Measurements from ENCODE around the gene SURF2.
"Not testable (repeated sequence)": the region's sequence is repeated elsewhere in the genome, so short reads cannot be mapped to it uniquely, and the experiment has no call there.

The SURF2 gene

DNA sequence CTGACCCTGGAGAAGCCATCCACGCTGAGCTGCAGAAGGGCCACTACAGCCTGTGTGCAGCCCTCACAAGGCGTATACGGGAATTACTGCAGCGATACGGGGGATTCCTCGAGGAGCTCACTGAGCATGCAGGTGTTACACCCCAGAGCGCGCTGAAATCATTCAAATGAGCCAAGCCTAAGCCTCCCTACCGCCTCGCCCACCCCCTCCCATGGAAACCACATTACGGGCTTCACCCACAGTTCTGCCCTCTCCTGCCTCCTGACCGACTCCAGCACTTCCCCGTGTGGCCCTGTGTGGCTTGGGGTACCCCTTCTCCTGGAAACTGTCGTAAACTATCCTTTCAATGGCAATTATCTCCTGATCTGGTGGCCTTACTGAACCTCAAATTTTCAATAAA lies 33.6 kb upstream of the SURF2 start:
- H3K9me3 ChIP-seq (ENCODE audit: insufficient read depth, low read depth, low read length) = no peaks in the 10 kb centered on the region
- H3K36me3 ChIP-seq (ENCODE audit: insufficient read depth, low read length) = no peaks in the 10 kb centered on the region
- TF ChIP-seq, protein P1, sequence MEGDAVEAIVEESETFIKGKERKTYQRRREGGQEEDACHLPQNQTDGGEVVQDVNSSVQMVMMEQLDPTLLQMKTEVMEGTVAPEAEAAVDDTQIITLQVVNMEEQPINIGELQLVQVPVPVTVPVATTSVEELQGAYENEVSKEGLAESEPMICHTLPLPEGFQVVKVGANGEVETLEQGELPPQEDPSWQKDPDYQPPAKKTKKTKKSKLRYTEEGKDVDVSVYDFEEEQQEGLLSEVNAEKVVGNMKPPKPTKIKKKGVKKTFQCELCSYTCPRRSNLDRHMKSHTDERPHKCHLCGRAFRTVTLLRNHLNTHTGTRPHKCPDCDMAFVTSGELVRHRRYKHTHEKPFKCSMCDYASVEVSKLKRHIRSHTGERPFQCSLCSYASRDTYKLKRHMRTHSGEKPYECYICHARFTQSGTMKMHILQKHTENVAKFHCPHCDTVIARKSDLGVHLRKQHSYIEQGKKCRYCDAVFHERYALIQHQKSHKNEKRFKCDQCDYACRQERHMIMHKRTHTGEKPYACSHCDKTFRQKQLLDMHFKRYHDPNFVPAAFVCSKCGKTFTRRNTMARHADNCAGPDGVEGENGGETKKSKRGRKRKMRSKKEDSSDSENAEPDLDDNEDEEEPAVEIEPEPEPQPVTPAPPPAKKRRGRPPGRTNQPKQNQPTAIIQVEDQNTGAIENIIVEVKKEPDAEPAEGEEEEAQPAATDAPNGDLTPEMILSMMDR (conservative IDR thresholded peaks at IDR 0.05; ENCODE audit: low read length) = no peak
- no peak for TF ChIP-seq EZH2phosphoT487 (IDR thresholded peaks at IDR 0.05; ENCODE audit: borderline replicate concordance)
- no peaks in the 10 kb centered on the region for H3K79me2 ChIP-seq (ENCODE audit: insufficient read depth, low read length)
- no peak overlapping the region for H3K4me2 ChIP-seq (ENCODE audit: low read depth, low read length, poor library complexity, severe bottlenecking)
- no peaks in the 10 kb centered on the region for H3K9me2 ChIP-seq (replicated peaks; ENCODE audit: low read depth, low read length)
- no peaks in the 10 kb centered on the region for H3K4me1 ChIP-seq (ENCODE audit: insufficient read depth, low read length, poor library complexity, severe bottlenecking)
- H3K27me3 ChIP-seq (ENCODE audit: insufficient read depth, low read length, poor library complexity, severe bottlenecking) = no peaks in the 10 kb centered on the region
- H3K9ac ChIP-seq (ENCODE audit: low read depth, low read length, poor library complexity, severe bottlenecking) = no peak overlapping the region
- no peak overlapping the region for H2AFZ ChIP-seq (ENCODE audit: low read length)
- no peaks in the 10 kb centered on the region for H4K20me1 ChIP-seq (ENCODE audit: insufficient read depth, low read length, poor library complexity, severe bottlenecking)
- no peak overlapping the region for H3K4me3 ChIP-seq (ENCODE audit: low read length, poor library complexity, severe bottlenecking)
- H3F3A ChIP-seq (ENCODE audit: low read depth) = no peaks in the 10 kb centered on the region

DNA sequence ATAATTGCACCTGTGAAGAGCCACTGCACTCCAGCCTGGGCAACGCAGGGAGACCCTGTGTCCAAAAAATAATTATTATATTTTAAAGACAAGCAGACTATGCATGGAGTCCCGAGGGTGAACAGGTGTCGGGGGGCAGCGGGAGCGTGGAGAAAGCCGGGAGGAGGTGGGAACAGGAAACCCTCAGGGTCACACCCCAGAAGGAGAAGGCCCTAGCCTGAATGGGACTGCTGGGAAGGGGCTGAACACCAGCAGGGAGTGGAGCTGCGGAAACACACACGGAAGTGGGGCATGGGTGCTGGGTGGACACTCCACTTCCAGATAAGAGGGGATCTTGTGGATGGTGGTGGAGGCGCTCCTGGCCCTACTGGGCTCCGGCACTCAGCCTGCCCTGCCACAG lies 33.1 kb upstream of the SURF2 start:
- Histone ChIP-seq H3F3A (ENCODE audit: low read depth) (no peaks in the 10 kb centered on the region), H3K79me2 (ENCODE audit: insufficient read depth, low read length) (no peaks in the 10 kb centered on the region), H3K9me2 (replicated peaks; ENCODE audit: low read depth, low read length) (no peaks in the 10 kb centered on the region), H3K36me3 (ENCODE audit: insufficient read depth, low read length) (no peaks in the 10 kb centered on the region), H3K4me1 (ENCODE audit: insufficient read depth, low read length, poor library complexity, severe bottlenecking) (no peaks in the 10 kb centered on the region), H3K4me2 (ENCODE audit: low read depth, low read length, poor library complexity, severe bottlenecking) (no peak overlapping the region), H3K27me3 (ENCODE audit: insufficient read depth, low read length, poor library complexity, severe bottlenecking) (no peaks in the 10 kb centered on the region), H2AFZ (ENCODE audit: low read length) (no peak overlapping the region), H3K9ac (ENCODE audit: low read depth, low read length, poor library complexity, severe bottlenecking) (no peak overlapping the region), H3K4me3 (ENCODE audit: low read length, poor library complexity, severe bottlenecking) (no peak overlapping the region), H3K9me3 (ENCODE audit: insufficient read depth, low read depth, low read length) (no peaks in the 10 kb centered on the region), H4K20me1 (ENCODE audit: insufficient read depth, low read length, poor library complexity, severe bottlenecking) (no peaks in the 10 kb centered on the region)
- no peak for TF ChIP-seq EZH2phosphoT487 (IDR thresholded peaks at IDR 0.05; ENCODE audit: borderline replicate concordance)
- TF ChIP-seq, protein P1 (conservative IDR thresholded peaks at IDR 0.05; ENCODE audit: low read length) = no peak

DNA sequence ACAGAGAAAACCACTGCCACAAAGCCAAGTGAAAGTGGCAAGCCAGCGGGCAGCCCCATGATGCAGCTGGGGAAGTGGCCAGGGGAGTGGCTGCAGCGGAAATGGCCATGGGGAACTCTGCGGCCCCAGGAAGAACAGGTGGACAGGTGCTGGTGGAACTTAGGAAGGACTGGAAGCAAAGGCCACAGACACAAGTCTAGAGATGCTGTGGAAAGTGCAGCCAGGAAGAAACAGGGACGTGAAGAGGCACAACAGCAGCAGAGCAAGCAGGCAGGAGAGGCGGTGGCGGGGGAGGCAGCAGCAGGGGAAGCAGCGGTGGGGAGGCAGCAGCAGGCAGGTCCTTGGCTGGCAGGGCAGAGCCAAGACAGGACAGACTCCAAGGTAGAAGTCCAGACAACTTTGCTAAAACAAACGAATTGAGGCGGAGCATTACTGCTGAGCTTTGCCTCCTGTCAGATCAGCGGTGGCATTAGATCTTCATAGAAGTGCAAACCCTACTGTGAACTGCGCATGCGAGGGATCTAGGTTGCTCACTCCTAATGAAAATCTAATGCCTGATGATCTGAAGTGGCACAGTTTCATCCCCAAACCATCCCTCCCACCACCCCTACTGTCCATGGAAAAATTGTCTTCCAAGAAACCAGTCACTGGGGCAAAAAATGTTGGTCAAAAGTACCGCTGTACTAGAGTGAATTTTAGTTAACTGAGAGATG lies 32.2 kb upstream of the SURF2 start:
- no peaks in the 10 kb centered on the region for H3K4me1 ChIP-seq (ENCODE audit: insufficient read depth, low read length, poor library complexity, severe bottlenecking)
- TF ChIP-seq, protein P1 (conservative IDR thresholded peaks at IDR 0.05; ENCODE audit: low read length) = no peak
- TF ChIP-seq EZH2phosphoT487 (IDR thresholded peaks at IDR 0.05; ENCODE audit: borderline replicate concordance) = no peak
- no peaks in the 10 kb centered on the region for H3K9me2 ChIP-seq (replicated peaks; ENCODE audit: low read depth, low read length)
- H3F3A ChIP-seq (ENCODE audit: low read depth) = no peaks in the 10 kb centered on the region
- no peaks in the 10 kb centered on the region for H3K36me3 ChIP-seq (ENCODE audit: insufficient read depth, low read length)
- no peaks in the 10 kb centered on the region for H3K9me3 ChIP-seq (ENCODE audit: insufficient read depth, low read depth, low read length)
- H3K27me3 ChIP-seq (ENCODE audit: insufficient read depth, low read length, poor library complexity, severe bottlenecking) = no peaks in the 10 kb centered on the region
- no peak overlapping the region for H3K4me2 ChIP-seq (ENCODE audit: low read depth, low read length, poor library complexity, severe bottlenecking)
- H3K9ac ChIP-seq (ENCODE audit: low read depth, low read length, poor library complexity, severe bottlenecking) = no peak overlapping the region
- no peaks in the 10 kb centered on the region for H3K79me2 ChIP-seq (ENCODE audit: insufficient read depth, low read length)
- no peaks in the 10 kb centered on the region for H4K20me1 ChIP-seq (ENCODE audit: insufficient read depth, low read length, poor library complexity, severe bottlenecking)
- H3K4me3 ChIP-seq (ENCODE audit: low read length, poor library complexity, severe bottlenecking) = no peak overlapping the region
- no peak overlapping the region for H2AFZ ChIP-seq (ENCODE audit: low read length)

DNA sequence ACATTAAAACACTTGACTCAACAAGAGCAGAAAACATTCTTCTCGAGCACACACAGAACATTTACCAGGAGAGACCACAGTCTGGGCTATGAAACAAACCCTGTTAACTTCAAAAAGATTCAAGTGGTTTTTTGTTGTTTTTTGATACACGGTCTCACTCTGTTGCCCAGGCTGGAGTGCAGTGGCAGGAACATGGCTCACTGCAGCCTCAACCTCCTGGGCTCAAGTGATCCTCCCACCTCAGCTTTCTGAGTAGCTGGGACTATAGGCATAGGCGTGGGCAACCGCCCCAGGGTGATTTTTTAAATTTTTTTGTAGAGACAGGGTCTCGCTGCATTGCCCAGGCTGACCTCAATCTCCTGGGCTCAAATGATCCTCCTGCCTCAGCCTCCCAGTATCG lies 29.3 kb upstream of the SURF2 start:
- H3K36me3 ChIP-seq (ENCODE audit: insufficient read depth, low read length) = peaks cover 23% of the 10 kb centered on the region; the same call in 1 of the 2 replicates
- not testable (repeated sequence) for H3K4me2 ChIP-seq (ENCODE audit: low read depth, low read length, poor library complexity, severe bottlenecking); H3K27me3 ChIP-seq (ENCODE audit: insufficient read depth, low read length, poor library complexity, severe bottlenecking); H3F3A ChIP-seq (ENCODE audit: low read depth); H3K9me3 ChIP-seq (ENCODE audit: insufficient read depth, low read depth, low read length); H3K9ac ChIP-seq (ENCODE audit: low read depth, low read length, poor library complexity, severe bottlenecking); H3K9me2 ChIP-seq (replicated peaks; ENCODE audit: low read depth, low read length); H2AFZ ChIP-seq (ENCODE audit: low read length); H3K79me2 ChIP-seq (ENCODE audit: insufficient read depth, low read length); H3K4me1 ChIP-seq (ENCODE audit: insufficient read depth, low read length, poor library complexity, severe bottlenecking); H4K20me1 ChIP-seq (ENCODE audit: insufficient read depth, low read length, poor library complexity, severe bottlenecking); H3K4me3 ChIP-seq (ENCODE audit: low read length, poor library complexity, severe bottlenecking)

Data from Loucy (cell line).